ENCODE measurements around the gene OMP.
A peak's percentile ranks its signal among the peaks of the same experiment; 100 is the strongest.

The OMP gene

GRCh38 chr11:77089004-77089545, 13.6 kb upstream of the OMP start:
- no peaks in the 10 kb centered on the region for H3K9me3 ChIP-seq (ENCODE audit: control insufficient read depth in 1 of 2, low read length in 2 of 2)
- no peaks in the 10 kb centered on the region for H3K36me3 ChIP-seq (ENCODE audit: control insufficient read depth in 1 of 2, insufficient read depth in 2 of 2, low read length in 2 of 2)
- no peak overlapping the region for H3K4me3 ChIP-seq (ENCODE audit: low read depth in 1 of 2, low read length in 2 of 2)
- peak overlapping the region; percentile 84 for H3K27ac ChIP-seq (ENCODE audit: low read length)
- no peaks in the 10 kb centered on the region for H3K27me3 ChIP-seq (ENCODE audit: low read depth, low read length)
- H3K4me1 ChIP-seq (ENCODE audit: control insufficient read depth in 1 of 2, insufficient read depth in 2 of 2, low read length in 2 of 2): peaks cover 0 to 16% of the 10 kb centered on the region in 2 donors

- peaks cover 0 to 20% of the 10 kb centered on the region in 2 donors for H3K4me1 ChIP-seq (ENCODE audit: control insufficient read depth in 1 of 2, insufficient read depth in 2 of 2, low read length in 2 of 2)
- no peaks in the 10 kb centered on the region for H3K27me3 ChIP-seq (ENCODE audit: low read depth, low read length)
- H3K27ac ChIP-seq (ENCODE audit: low read length): no peak overlapping the region
- no peak overlapping the region for H3K4me3 ChIP-seq (ENCODE audit: low read depth in 1 of 2, low read length in 2 of 2)
- peaks cover 0 to 3% of the 10 kb centered on the region in 2 donors for H3K36me3 ChIP-seq (ENCODE audit: control insufficient read depth in 1 of 2, insufficient read depth in 2 of 2, low read length in 2 of 2)
- no peaks in the 10 kb centered on the region for H3K9me3 ChIP-seq (ENCODE audit: control insufficient read depth in 1 of 2, low read length in 2 of 2)
Measured at GRCh38 chr11:77090046-77090372, 12.6 kb upstream of the OMP start.

- Histone ChIP-seq H3K9me3 (ENCODE audit: control insufficient read depth in 1 of 2, low read length in 2 of 2) (no peaks in the 10 kb centered on the region), H3K27ac (ENCODE audit: low read length) (no peak overlapping the region), H3K36me3 (ENCODE audit: control insufficient read depth in 1 of 2, insufficient read depth in 2 of 2, low read length in 2 of 2) (peaks cover 0 to 3% of the 10 kb centered on the region in 2 donors), H3K4me3 (ENCODE audit: low read depth in 1 of 2, low read length in 2 of 2) (no peak overlapping the region), H3K27me3 (ENCODE audit: low read depth, low read length) (no peaks in the 10 kb centered on the region), H3K4me1 (ENCODE audit: control insufficient read depth in 1 of 2, insufficient read depth in 2 of 2, low read length in 2 of 2) (peaks cover 0 to 20% of the 10 kb centered on the region in 2 donors)
Measured at GRCh38 chr11:77090373-77091111, 12.1 kb upstream of the OMP start.

GRCh38 chr11:77091146-77091940, 11.3 kb upstream of the OMP start:
- peaks cover 0 to 3% of the 10 kb centered on the region in 2 donors for H3K36me3 ChIP-seq (ENCODE audit: control insufficient read depth in 1 of 2, insufficient read depth in 2 of 2, low read length in 2 of 2)
- H3K27me3 ChIP-seq (ENCODE audit: low read depth, low read length): no peaks in the 10 kb centered on the region
- H3K9me3 ChIP-seq (ENCODE audit: control insufficient read depth in 1 of 2, low read length in 2 of 2): no peaks in the 10 kb centered on the region
- H3K27ac ChIP-seq (ENCODE audit: low read length): no peak overlapping the region
- H3K4me3 ChIP-seq (ENCODE audit: low read depth in 1 of 2, low read length in 2 of 2): no peak overlapping the region
- peaks cover 0 to 20% of the 10 kb centered on the region in 2 donors for H3K4me1 ChIP-seq (ENCODE audit: control insufficient read depth in 1 of 2, insufficient read depth in 2 of 2, low read length in 2 of 2)

GRCh38 chr11:77092382-77092781, 10.3 kb upstream of the OMP start:
- no peaks in the 10 kb centered on the region for H3K27me3 ChIP-seq (ENCODE audit: low read depth, low read length)
- no peaks in the 10 kb centered on the region for H3K9me3 ChIP-seq (ENCODE audit: control insufficient read depth in 1 of 2, low read length in 2 of 2)
- H3K27ac ChIP-seq (ENCODE audit: low read length): no peak overlapping the region
- peaks cover 0 to 20% of the 10 kb centered on the region in 2 donors for H3K4me1 ChIP-seq (ENCODE audit: control insufficient read depth in 1 of 2, insufficient read depth in 2 of 2, low read length in 2 of 2)
- peaks cover 0 to 3% of the 10 kb centered on the region in 2 donors for H3K36me3 ChIP-seq (ENCODE audit: control insufficient read depth in 1 of 2, insufficient read depth in 2 of 2, low read length in 2 of 2)
- H3K4me3 ChIP-seq (ENCODE audit: low read depth in 1 of 2, low read length in 2 of 2): no peak overlapping the region

GRCh38 chr11:77093056-77093891, 9.4 kb upstream of the OMP start:
- H3K4me3 ChIP-seq (ENCODE audit: low read depth in 1 of 2, low read length in 2 of 2): no peak overlapping the region
- H3K27me3 ChIP-seq (ENCODE audit: low read depth, low read length): no peaks in the 10 kb centered on the region
- peaks cover 0 to 20% of the 10 kb centered on the region in 2 donors for H3K4me1 ChIP-seq (ENCODE audit: control insufficient read depth in 1 of 2, insufficient read depth in 2 of 2, low read length in 2 of 2)
- H3K27ac ChIP-seq (ENCODE audit: low read length): no peak overlapping the region
- H3K9me3 ChIP-seq (ENCODE audit: control insufficient read depth in 1 of 2, low read length in 2 of 2): no peaks in the 10 kb centered on the region
- H3K36me3 ChIP-seq (ENCODE audit: control insufficient read depth in 1 of 2, insufficient read depth in 2 of 2, low read length in 2 of 2): peaks cover 0 to 3% of the 10 kb centered on the region in 2 donors

GRCh38 chr11:77093987-77094840, 8.4 kb upstream of the OMP start:
- H3K27ac ChIP-seq (ENCODE audit: low read length): no peak overlapping the region
- peaks cover 0 to 14% of the 10 kb centered on the region in 2 donors for H3K4me1 ChIP-seq (ENCODE audit: control insufficient read depth in 1 of 2, insufficient read depth in 2 of 2, low read length in 2 of 2)
- H3K36me3 ChIP-seq (ENCODE audit: control insufficient read depth in 1 of 2, insufficient read depth in 2 of 2, low read length in 2 of 2): peaks cover 0 to 3% of the 10 kb centered on the region in 2 donors
- H3K27me3 ChIP-seq (ENCODE audit: low read depth, low read length): no peaks in the 10 kb centered on the region
- H3K9me3 ChIP-seq (ENCODE audit: control insufficient read depth in 1 of 2, low read length in 2 of 2): no peaks in the 10 kb centered on the region
- H3K4me3 ChIP-seq (ENCODE audit: low read depth in 1 of 2, low read length in 2 of 2): no peak overlapping the region

GRCh38 chr11:77094841-77095365, 7.7 kb upstream of the OMP start:
- Histone ChIP-seq H3K4me3 (ENCODE audit: low read depth in 1 of 2, low read length in 2 of 2) (no peak overlapping the region), H3K9me3 (ENCODE audit: control insufficient read depth in 1 of 2, low read length in 2 of 2) (no peaks in the 10 kb centered on the region), H3K36me3 (ENCODE audit: control insufficient read depth in 1 of 2, insufficient read depth in 2 of 2, low read length in 2 of 2) (peaks cover 0 to 3% of the 10 kb centered on the region in 2 donors), H3K27ac (ENCODE audit: low read length) (no peak overlapping the region), H3K4me1 (ENCODE audit: control insufficient read depth in 1 of 2, insufficient read depth in 2 of 2, low read length in 2 of 2) (peaks cover 0 to 14% of the 10 kb centered on the region in 2 donors), H3K27me3 (ENCODE audit: low read depth, low read length) (no peaks in the 10 kb centered on the region)

GRCh38 chr11:77095551-77096490, 6.8 kb upstream of the OMP start:
- no peak overlapping the region for H3K4me3 ChIP-seq (ENCODE audit: low read depth in 1 of 2, low read length in 2 of 2)
- H3K27me3 ChIP-seq (ENCODE audit: low read depth, low read length): no peaks in the 10 kb centered on the region
- peak overlapping the region; percentile 31 for H3K27ac ChIP-seq (ENCODE audit: low read length)
- peaks cover 0 to 3% of the 10 kb centered on the region in 2 donors for H3K36me3 ChIP-seq (ENCODE audit: control insufficient read depth in 1 of 2, insufficient read depth in 2 of 2, low read length in 2 of 2)
- no peaks in the 10 kb centered on the region for H3K9me3 ChIP-seq (ENCODE audit: control insufficient read depth in 1 of 2, low read length in 2 of 2)
- H3K4me1 ChIP-seq (ENCODE audit: control insufficient read depth in 1 of 2, insufficient read depth in 2 of 2, low read length in 2 of 2): peaks cover 0 to 11% of the 10 kb centered on the region in 2 donors
